DND-41 (cell line): ENCODE results near the gene GIPC2.
"Not testable (repeated sequence)": the region's sequence is repeated elsewhere in the genome, so short reads cannot be mapped to it uniquely, and the experiment has no call there.

Source experiments
- ATAC-seq: fragments of 200-7000 bp; cut with Tn5 transposase; 3 replicates; pipeline ENCODE4 v1.9.1; 2021; ENCODE audit warnings: low read depth; ENCODE audit not compliant: insufficient read depth
- DNase-seq: peaks from one replicate; pipeline ENCODE4 v3.0.0-alpha.2; 2020
- H2AFZ ChIP-seq: 2 replicates; pipeline ENCODE4 v1.6.0; 2012; ENCODE audit warnings: low read depth, low read length
- H3K27ac ChIP-seq: 2 replicates; pipeline ENCODE4 v1.5.1; 2012; ENCODE audit warnings: low read length, inconsistent platforms
- H3K27me3 ChIP-seq: fragments of 200-600 bp; sonication (generic); 2 replicates; pipeline ENCODE4 v1.6.0; 2012; ENCODE audit warnings: low read length, mild to moderate bottlenecking, inconsistent platforms; ENCODE audit not compliant: insufficient read depth, poor library complexity
- H3K36me3 ChIP-seq: 2 replicates; pipeline ENCODE4 v1.5.1; 2012; ENCODE audit warnings: low read length, inconsistent platforms; ENCODE audit not compliant: insufficient read depth
- H3K4me1 ChIP-seq: 2 replicates; pipeline ENCODE4 v1.5.1; 2012; ENCODE audit warnings: mild to moderate bottlenecking, low read length; ENCODE audit not compliant: insufficient read depth
- H3K4me2 ChIP-seq: 2 replicates; pipeline ENCODE4 v1.6.0; 2012; ENCODE audit warnings: mild to moderate bottlenecking, moderate library complexity, low read length, inconsistent platforms; ENCODE audit not compliant: insufficient read depth
- H3K4me3 ChIP-seq, 2 experiments: fragments of 200-600 bp in 1 of 2; shearing (Covaris generic) in 1 of 2; 2 replicates each; pipeline ENCODE4 v1.5.1; 2012 to 2016; ENCODE audit warnings: inconsistent platforms in 2 of 2, low read length in 2 of 2, mild to moderate bottlenecking in 2 of 2, low read depth in 1 of 2, moderate library complexity in 1 of 2
- H3K79me2 ChIP-seq: 2 replicates; pipeline ENCODE4 v1.6.0; 2012; ENCODE audit warnings: low read length, inconsistent platforms; ENCODE audit not compliant: insufficient read depth
- H3K9ac ChIP-seq: 2 replicates; pipeline ENCODE4 v1.6.0; 2012; ENCODE audit warnings: low read depth, mild to moderate bottlenecking, inconsistent platforms, low read length, moderate library complexity
- H3K9me3 ChIP-seq: 2 replicates; pipeline ENCODE4 v1.5.1; 2012; ENCODE audit warnings: low read length, moderate library complexity, mild to moderate bottlenecking, inconsistent platforms; ENCODE audit not compliant: insufficient read depth, severe bottlenecking
- H4K20me1 ChIP-seq: 2 replicates; pipeline ENCODE4 v1.6.0; 2012; ENCODE audit warnings: low read length; ENCODE audit not compliant: insufficient read depth
- CTCF ChIP-seq: IDR thresholded peaks from 2 replicates; pipeline ENCODE4 v1.5.1; 2012; ENCODE audit warnings: borderline replicate concordance, low read length, moderate library complexity, mild to moderate bottlenecking; ENCODE audit not compliant: poor library complexity, severe bottlenecking; ENCODE audit errors: extremely low read depth
- EZH2 ChIP-seq: IDR thresholded peaks from 3 replicates; pipeline ENCODE4 v1.6.1; 2012; ENCODE audit warnings: borderline replicate concordance, low read depth, mild to moderate bottlenecking, moderate library complexity, low read length, inconsistent platforms; ENCODE audit not compliant: severe bottlenecking

GIPC2 gene

DNA sequence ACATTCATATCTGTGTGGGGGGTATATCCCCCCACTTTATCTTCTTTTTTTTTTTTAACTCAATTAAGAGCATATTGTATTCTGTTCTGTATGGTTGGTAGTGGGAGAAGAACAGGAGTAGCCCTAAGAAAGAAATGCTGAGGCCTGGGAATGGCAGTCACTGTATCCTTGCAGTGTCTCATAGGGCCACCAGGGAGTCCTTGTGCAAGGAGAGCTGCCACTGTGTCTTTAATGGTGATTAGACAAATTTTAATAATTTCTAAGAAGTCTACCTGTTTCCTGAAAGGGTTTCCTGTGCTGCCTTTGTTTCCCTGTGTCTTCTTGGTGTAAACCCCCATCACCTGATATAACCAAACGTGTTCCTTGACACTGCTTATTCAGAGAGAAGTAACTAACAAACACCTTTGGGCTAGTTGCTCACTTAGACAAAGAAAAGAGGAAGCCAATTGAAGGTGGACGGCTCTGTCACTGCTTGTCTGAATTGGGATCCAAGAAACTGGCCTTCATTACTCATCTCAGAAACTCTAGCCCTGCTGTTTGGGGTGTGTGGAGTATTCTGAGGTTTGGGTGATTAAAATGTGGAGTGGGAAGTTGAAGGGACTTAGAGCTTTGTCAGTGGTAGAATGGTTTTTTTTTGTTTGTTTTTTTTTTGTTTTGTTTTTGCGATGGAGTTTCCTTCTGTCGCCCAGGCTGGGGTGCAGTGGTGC, 15.2 kb downstream of the GIPC2 start:
- H4K20me1 ChIP-seq = no peaks in the 10 kb centered on the region
- H3K9ac ChIP-seq = no peak overlapping the region
- H3K27ac ChIP-seq = no peak overlapping the region
- TF ChIP-seq EZH2 (no peak), CTCF (no peak)
- DNase-seq (no peak), ATAC-seq (no peak)
- no peak overlapping the region for H2AFZ ChIP-seq
- peaks cover 7% of the 10 kb centered on the region for H3K27me3 ChIP-seq
- H3K79me2 ChIP-seq = no peaks in the 10 kb centered on the region
- no peak overlapping the region for H3K4me2 ChIP-seq
- no peaks in the 10 kb centered on the region for H3K9me3 ChIP-seq
- no peak overlapping the region for H3K4me3 ChIP-seq
- no peaks in the 10 kb centered on the region for H3K4me1 ChIP-seq
- H3K36me3 ChIP-seq = no peaks in the 10 kb centered on the region

DNA sequence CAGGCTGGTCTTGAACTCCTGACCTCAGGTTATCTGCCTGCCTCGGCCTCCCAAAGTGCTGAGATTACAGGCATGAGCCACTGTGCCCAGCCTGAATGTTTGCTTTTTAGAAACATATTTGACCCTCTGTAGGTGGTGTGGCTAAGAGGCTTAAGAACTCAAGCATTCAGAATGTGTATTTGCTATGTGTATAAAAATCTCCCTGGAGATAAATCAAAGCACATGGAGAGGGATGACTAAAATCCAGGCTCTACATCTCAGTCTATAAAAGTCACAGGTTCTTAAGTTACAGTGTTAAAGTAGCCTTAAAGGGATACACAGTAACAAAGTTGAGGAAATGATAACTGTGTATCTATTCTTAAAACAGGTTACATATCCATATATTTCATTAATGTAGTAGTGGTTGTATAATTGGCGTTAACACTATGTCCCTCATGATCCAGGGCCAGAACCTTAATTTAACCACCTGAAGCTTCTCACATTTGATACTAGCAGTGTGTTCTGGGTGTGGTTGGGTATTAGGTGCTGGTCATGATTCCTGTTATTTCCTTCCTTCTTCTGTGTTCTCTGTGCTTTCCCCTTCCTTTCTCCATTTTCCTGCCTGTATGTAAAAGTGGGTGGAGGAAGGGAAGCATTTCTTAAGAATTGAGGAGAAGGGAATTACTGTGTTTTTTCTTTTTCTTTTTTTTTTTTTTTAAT, 16.2 kb downstream of the GIPC2 start:
- no peak for DNase-seq
- no peak overlapping the region for H3K4me3 ChIP-seq
- no peaks in the 10 kb centered on the region for H3K79me2 ChIP-seq
- no peaks in the 10 kb centered on the region for H3K4me1 ChIP-seq
- H3K27ac ChIP-seq = no peak overlapping the region
- no peaks in the 10 kb centered on the region for H3K36me3 ChIP-seq
- H3K9me3 ChIP-seq = no peaks in the 10 kb centered on the region
- no peak for ATAC-seq
- no peak overlapping the region for H2AFZ ChIP-seq
- TF ChIP-seq EZH2 (no peak), CTCF (no peak)
- H4K20me1 ChIP-seq = no peaks in the 10 kb centered on the region
- peaks cover 7% of the 10 kb centered on the region for H3K27me3 ChIP-seq
- no peak overlapping the region for H3K9ac ChIP-seq
- H3K4me2 ChIP-seq = no peak overlapping the region

- not testable (repeated sequence) for ATAC-seq, H2AFZ ChIP-seq, H3K4me3 ChIP-seq, H3K9ac ChIP-seq, H3K4me1 ChIP-seq, H4K20me1 ChIP-seq, H3K4me2 ChIP-seq, DNase-seq, H3K27ac ChIP-seq, H3K36me3 ChIP-seq, H3K9me3 ChIP-seq, H3K79me2 ChIP-seq
- H3K27me3 ChIP-seq = peaks cover 11% of the 10 kb centered on the region
Observed at GRCh38 chr1:78064886-78065285, 19.1 kb downstream of the GIPC2 start.

GRCh38 chr1:78068681-78069283, 23.0 kb downstream of the GIPC2 start:
- Histone ChIP-seq H4K20me1 (no peaks in the 10 kb centered on the region), H3K4me2 (no peak overlapping the region), H3K79me2 (no peaks in the 10 kb centered on the region), H3K27me3 (peaks cover 14% of the 10 kb centered on the region), H2AFZ (no peak overlapping the region), H3K4me1 (no peaks in the 10 kb centered on the region), H3K36me3 (no peaks in the 10 kb centered on the region), H3K4me3 (no peak overlapping the region), H3K9ac (no peak overlapping the region), H3K9me3 (no peaks in the 10 kb centered on the region), H3K27ac (no peak overlapping the region)
- DNase-seq = no peak
- ATAC-seq = no peak
- no peak for TF ChIP-seq CTCF
- no peak for TF ChIP-seq EZH2
